AG09319 (cell line): ENCODE results near the gene GSAP.

Source experiments
- DNase-seq: peaks from one replicate; pipeline ENCODE4 v3.0.0-alpha.2; 2010; ENCODE audit warnings: low read depth; ENCODE audit errors: extremely low read depth
- TF ChIP-seq, protein P1 (sequence below): IDR thresholded peaks from 2 replicates; pipeline ENCODE4 v1.5.1; 2011; ENCODE audit warnings: low read depth, mild to moderate bottlenecking, inconsistent platforms, low read length, moderate library complexity

Gene GSAP

DNA sequence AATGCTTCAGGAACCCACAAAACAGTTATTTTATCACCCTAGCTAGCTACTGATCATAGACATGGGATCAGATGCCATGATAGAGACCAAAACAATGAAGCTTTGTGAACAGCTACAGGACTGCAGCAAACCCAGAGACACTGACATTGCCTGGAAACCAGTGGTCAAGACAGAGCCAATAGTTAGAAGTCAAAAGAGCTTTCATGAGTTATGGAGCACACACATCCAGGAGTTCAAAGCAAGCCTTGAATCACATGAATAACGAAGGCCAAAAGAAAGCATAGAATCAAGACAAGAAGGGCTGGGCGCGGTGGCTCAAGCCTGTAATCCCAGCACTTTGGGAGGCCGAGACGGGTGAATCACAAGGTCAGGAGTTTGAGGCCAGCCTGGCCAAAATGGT lies 34.5 kb upstream of the GSAP start:
- no peak for DNase-seq
- TF ChIP-seq, protein P1, sequence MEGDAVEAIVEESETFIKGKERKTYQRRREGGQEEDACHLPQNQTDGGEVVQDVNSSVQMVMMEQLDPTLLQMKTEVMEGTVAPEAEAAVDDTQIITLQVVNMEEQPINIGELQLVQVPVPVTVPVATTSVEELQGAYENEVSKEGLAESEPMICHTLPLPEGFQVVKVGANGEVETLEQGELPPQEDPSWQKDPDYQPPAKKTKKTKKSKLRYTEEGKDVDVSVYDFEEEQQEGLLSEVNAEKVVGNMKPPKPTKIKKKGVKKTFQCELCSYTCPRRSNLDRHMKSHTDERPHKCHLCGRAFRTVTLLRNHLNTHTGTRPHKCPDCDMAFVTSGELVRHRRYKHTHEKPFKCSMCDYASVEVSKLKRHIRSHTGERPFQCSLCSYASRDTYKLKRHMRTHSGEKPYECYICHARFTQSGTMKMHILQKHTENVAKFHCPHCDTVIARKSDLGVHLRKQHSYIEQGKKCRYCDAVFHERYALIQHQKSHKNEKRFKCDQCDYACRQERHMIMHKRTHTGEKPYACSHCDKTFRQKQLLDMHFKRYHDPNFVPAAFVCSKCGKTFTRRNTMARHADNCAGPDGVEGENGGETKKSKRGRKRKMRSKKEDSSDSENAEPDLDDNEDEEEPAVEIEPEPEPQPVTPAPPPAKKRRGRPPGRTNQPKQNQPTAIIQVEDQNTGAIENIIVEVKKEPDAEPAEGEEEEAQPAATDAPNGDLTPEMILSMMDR, result no peak

DNA sequence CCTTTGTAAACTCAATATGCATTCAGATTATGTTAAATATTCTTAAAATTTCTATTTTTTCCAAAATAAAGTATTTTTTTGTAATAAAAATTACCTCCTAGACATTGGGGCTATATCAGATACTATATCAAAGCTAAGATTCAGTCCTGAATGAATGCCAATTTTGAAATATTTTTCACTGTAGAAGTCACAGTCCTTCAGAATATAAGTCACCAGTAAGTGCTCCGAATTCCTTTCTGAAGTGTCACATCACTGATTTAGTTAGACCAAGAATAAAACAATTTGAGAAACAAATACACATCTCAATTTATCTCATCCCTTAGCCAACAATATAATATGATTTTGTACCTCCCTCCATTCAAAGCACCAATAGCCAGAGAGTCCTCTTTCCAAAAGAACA lies 33.9 kb upstream of the GSAP start:
- DNase-seq, result no peak
- TF ChIP-seq, protein P1, result no peak

DNA sequence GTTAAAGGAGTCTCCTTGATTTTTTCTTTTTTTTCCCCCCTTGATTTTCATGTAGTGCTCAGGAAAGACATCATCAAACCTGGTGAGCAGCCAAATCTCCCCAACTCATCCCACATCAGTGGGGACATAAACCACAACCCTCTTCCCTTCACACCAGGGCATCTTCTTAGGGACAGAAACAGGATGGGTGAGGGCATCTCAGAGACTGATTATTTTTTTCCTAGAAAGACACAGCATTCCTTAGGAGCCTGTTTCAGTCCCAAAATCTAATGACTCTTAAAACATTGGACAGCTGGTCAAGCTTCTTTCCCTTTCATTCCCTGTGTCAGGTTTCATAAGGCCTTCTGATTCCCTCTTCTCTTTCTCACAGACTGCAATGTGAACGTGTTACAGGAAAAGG lies 31.5 kb upstream of the GSAP start:
- TF ChIP-seq, protein P1, result no peak
- DNase-seq, result no peak

DNA sequence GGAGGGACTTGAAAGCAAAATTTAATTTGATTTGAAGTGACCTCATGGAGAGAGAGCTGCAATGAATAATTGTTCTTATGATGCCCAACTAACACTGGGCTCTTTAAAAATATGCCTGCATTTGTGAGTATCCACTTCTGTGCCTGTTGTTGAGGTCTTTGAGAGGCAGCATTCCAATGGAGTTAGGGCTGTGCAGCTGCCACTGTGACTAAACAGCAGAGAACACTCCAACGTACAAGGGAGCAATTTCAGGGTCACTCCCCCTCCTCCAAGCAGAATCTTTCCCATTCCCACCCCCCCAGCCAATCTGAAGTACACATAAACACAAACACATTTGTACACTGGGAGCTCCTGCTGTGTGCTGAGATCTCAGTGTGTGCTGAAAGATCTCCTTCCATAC lies 28.0 kb upstream of the GSAP start:
- TF ChIP-seq, protein P1, result no peak

DNA sequence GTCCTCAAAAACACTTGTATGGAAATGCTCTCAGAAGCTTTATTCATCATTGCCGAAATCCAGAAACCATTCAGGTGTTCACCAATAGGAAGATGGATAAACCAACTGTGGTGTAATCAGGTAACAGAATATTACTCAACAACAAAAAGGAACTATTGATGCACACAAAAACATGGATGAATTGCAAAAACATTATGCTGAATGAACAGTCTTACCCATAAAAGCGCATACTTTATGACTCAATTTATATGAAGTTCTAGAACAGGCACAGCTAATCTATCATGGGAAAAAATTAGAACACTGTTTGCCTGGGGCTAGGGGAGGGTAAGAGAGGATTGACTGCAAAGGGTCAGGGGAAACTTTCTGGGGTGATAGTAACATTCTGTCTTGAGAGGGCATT lies 26.9 kb upstream of the GSAP start:
- TF ChIP-seq, protein P1, result no peak
- DNase-seq, result no peak

More for the DNA sequence above, 28.0 kb upstream of the GSAP start:
- DNase-seq, result no peak

DNA sequence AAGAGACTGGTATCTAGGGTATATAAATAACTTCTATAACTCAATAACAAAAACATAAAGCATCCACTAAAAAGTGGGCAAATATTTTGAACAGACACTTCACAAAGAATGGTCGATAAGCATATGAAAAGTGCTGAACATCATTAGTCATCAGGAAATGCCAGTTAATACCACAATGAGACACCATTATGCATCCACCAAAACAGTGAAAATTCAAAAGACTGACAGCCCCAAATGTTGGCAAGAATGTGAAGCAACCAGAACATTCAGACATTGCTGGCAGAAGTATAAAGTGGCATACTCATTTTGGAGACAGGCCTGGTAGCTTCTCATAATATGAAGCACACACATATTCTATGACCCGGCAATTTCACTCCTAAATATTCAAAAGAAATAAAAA lies 26.5 kb upstream of the GSAP start:
- no peak for DNase-seq
- TF ChIP-seq, protein P1, result no peak

DNA sequence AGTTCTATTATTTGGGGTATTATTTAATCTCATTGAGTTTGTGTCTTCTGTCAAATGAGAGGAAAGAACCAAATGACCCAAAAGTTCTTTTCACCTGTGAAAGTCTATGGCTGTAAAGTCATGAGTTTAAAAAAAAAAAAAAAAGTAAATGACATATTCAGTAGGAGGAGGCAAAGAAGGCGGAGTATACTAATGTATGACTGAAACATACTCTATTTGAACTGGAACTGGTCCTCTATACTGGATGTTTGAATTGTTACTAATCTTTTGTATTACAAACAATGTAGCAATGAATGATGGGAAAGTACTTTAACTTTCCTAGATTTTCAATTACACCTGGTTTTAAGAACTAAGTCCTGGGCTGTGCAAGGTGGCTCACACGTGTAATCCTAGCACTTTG lies 24.9 kb upstream of the GSAP start:
- DNase-seq, result no peak
- TF ChIP-seq, protein P1, result no peak

DNA sequence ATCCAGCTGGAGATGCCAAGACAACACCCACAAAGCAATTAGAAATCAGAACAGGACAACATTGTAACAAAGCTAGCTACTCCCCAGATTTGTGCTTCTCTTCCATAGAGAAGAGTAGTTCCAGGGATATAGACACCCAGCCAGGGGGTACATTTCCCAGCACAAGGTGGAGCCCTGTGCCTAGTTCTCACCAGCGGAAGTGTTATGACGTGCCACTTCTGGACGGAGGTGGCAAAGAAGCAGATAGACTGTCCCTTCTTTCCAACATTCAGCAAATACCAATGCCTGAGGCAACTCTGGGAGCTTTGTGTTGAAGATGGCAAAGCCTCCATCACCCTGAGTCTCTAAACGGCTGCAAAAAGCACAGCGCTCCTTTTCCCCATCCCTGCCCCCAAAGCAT lies 23.4 kb upstream of the GSAP start:
- no peak for DNase-seq
- TF ChIP-seq, protein P1, result peak; percentile 38
